Stimulated activated naive CD8-positive, alpha-beta T cell treated with anti-CD3 and anti-CD28 coated beads, Interleukin-15, Interleukin-2, amounts not matched to agents 100 U/mL and 50 U/mL, for 24 hours (primary cell): ENCODE results near the gene DSG3.

Experiments used
- ATAC-seq: fragments of 150-1000 bp; cut with Tn5 transposase; one replicate; pipeline ENCODE4 v1.10.0; 2021
- DNase-seq: peaks from one replicate; pipeline ENCODE4 v3.0.0; 2021

The DSG3 gene

DNA sequence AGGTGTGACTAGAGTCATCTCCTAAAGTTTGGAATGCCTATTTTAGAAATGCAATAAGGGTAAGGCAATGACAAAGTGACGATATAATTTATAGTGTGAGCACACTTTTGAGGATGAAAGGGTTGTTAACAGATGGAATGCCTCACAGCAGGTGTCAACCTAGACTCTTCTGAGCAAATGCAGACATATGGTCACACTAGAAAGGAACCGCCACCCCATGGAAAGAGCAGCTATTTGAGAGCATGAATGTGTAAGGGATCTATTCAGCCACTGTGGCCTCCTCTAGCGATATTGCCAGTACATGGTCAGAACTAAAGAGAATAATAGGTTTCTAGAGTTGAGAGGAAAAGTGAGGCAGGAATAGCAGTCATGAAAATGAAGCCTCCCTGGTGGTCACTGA lies 68.9 kb downstream of the DSG3 start:
- DNase-seq (no peak), ATAC-seq (no peak)

DNA sequence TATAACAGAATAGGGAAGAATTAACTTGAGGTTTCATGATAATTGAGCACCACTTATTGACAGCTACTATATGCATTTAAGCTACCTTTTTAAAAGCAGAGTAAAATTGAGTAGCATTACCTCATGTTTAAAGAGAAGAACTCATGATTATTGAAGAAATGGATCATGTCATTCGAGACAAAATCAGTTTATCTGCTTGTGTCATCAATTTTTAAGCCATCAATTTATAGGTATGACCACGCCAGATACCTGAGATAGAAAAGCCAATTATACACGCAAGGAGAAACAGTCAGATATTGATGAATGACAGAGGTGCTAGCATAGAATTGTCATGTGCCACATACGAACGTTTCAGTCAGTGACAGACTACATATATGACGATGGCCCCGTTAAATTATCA lies 78.8 kb downstream of the DSG3 start:
- DNase-seq (no peak), ATAC-seq (no peak)
